ENCODE measurements around the gene VCAM1.
"Not testable (repeated sequence)": the region's sequence is repeated elsewhere in the genome, so short reads cannot be mapped to it uniquely, and the experiment has no call there.

VCAM1 gene

DNA sequence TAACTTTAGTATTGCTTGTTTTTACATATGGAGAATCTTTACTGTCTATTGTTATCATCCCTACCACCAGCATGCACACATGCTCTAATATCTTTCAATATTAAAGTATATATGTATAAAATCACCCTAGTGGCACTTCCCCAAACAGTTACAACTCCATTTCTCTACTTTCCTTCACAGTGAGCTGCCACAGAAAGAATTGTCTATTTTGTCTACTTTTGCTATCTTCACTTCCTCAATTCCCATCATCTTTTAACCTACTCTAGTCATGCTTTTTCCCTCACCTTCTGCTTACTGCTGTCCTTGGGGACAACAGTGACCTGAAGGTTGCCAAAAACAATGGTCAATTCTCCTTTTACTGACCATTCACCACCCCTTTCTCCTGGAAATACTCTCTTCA, 59.2 kb downstream of the VCAM1 start:
- no peak for DNase-seq (ENCODE audit: low read depth)

DNA sequence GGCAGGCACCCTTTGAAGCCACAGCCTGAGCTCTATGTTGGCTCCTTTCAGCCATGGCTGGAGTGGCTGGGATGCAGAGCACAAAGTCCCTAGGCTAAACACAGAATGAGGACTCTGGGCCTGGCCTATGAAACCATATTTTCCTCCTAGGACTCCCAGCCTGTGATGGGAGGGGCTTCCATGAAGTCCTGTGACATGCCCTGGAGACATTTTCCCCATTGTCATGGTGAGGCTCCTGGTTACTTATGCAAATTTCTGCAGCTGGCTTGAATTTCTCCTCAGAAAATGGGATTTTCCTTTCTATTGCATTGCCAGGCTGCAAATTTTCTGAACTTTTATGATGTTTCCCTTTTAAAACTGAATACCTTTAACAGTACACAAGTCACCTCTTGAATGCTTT, 61.3 kb downstream of the VCAM1 start:
- DNase-seq (ENCODE audit: low read depth), result no peak

DNA sequence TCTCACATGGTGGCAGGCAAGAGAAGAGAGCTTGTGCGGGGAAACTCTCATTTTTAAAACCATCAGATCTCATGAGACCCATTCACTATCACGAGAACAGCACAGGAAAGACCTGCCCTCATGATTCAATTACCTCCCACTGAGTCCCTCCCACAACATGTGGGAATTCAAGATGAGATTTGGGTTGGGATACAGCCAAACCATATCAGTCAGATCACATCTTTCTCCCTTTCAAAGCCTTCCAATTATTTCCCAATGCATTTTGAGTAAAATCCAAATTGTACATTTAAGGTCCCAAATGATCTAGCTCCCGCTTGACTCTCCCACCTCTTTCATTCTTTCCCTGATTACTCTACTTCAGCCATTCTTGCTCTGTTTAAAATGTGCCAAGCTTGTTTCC, 62.2 kb downstream of the VCAM1 start:
- DNase-seq (ENCODE audit: low read depth), result not testable (repeated sequence)

DNA sequence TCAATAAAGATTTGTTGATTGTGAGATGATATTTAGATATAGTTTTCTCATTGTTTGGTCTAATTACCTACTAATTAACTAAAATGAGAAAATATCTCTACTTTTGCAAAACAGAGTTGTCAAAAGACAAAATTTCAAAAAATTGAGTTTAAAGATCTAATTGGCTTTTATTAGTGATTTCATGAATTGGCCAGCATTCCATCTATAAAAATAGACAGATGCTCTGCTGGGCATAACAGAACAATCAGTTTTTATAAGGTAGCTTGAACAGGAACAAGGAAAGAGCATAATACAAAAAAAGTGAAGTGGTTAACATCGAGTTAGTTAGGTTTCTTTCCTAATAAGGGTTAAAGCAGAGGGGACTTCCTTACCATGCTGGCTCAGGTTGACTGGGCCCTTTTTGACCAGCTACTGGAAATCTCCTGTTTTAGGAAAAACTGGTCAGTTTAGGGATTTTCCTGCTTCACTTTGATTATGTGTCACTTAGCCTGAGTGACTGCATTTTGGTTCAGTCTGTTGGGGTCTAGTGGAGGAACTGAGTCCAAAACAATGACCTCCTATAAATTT, 63.0 kb downstream of the VCAM1 start:
- no peak for DNase-seq (ENCODE audit: low read depth)

DNA sequence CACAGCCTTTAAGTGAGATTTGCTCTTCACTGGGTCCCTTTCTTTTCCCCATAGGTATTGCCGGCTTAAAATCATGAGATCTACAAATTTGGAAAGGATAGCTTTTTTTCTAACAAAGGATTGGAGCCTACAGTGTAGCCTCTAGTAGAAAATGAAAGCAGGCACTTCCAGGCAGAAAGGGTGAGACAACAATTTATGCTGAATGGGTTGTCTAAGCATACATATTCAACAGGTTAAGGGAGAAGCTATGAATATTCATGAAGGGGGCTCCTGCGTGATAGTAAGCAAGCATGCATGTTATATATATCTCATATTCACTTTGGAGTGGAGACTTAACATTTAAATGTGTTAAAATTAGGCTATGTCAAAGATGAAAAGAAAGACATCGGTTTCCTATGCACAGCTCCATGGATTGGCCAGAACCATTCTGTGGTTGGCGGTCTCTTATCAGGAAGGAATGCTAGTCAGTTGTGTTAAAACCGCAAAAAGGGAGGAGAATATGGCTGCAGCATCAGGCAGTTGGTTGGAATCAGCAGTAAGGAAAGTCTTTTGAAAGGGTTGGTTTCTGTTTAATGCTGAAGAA, 66.0 kb downstream of the VCAM1 start:
- peak; percentile 90 for DNase-seq (ENCODE audit: low read depth)

DNA sequence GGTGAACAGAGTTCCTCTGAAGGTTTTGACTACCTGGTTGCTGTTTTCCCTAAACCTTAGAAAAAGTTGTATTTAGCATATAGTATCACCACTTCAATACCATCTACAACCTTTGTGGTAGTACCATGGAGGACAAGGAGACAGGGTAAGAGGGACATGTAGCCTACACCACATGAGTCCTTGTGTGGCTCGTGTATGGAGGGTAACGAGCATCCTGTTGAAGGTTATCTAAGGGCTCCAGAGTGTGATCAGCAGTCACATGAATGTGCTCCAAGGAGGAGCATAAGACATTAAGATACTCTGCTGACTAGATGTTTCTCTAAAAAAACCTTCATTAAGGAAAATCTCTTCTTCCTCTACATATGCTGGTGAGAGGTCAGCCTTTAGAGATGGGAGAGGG, 67.3 kb downstream of the VCAM1 start:
- no peak for DNase-seq (ENCODE audit: low read depth)

All from amniotic epithelial cell (primary cell).